Measurements from ENCODE around the gene POLE. TPM values are rescaled to one million over a fixed set of nuclear protein-coding genes. Genes with fewer than 3 reads are reported as not detected.

Gene POLE
- total RNA-seq, 1 donor: 108 TPM

DNA sequence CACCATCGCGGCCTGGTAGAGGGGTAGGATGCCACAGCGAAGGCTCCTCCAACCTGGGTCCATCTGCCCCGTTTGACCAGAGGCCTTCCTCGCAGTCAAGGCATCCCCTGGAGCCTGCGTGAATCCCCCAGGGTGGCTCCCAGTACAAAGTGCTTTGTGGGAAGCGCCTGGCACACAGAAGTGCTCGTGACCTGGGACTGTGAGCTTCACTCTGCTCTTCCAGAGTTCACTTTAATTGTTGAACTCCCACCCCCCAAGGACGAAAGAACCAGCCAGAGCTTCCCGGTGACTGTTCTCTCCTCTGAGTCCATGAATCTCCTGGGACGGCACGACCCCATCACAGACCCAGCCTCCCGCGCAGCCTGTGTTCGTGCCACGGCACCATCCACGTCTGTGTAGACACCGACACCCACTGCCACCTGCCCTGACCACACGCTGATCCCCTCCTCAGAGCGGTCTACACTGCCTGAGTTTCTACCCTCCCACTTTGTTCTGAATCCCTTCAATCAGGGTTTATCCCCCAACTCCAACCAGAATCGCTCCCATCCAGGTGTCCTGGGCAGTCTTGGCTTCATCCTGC lies 52.6 kb downstream of the POLE start:
- no peak for DNase-seq (ENCODE audit: low read depth in 2 of 3, low spot score in 2 of 3)

DNA sequence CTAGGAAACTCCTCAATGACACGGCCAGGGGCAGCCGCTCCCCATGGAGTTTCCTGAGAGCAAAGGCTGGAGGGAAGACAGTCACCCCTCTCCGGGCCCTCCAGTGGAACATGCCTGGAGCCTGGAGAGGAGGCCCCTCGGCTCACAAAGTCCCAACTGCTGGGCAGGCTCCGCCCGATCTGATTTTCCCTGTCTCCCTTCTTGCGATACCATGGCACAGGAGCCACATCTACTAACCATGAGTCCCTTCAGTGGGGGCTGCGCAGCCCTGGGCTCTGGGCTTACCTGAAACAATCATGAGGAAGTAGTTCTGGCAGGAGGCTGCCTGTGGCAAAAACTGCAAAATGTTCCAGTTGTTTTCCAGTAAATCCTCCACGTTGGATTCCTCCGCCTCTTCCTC lies 53.2 kb downstream of the POLE start:
- no peak for DNase-seq (ENCODE audit: low read depth in 2 of 3, low spot score in 2 of 3)

DNA sequence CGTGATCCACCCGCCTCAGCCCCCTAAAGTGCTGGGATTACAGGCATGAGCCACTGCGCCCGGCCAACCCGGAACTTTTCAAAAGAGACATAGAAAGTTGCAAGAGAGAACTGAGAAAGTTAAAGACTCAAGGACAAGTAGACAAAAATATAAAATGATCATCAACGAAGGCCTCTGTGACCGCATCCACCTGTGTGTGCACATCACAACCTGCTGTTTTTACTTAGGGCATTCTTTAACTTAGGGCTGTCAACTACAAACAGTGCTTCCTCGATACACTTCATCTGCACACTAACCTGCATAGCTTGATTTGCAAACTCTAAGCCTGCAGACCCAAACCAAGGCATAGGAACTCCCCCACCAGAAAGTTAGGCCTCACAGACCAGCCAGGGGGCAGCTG lies 53.7 kb downstream of the POLE start:
- no peak for DNase-seq (ENCODE audit: low read depth in 2 of 3, low spot score in 2 of 3)

DNA sequence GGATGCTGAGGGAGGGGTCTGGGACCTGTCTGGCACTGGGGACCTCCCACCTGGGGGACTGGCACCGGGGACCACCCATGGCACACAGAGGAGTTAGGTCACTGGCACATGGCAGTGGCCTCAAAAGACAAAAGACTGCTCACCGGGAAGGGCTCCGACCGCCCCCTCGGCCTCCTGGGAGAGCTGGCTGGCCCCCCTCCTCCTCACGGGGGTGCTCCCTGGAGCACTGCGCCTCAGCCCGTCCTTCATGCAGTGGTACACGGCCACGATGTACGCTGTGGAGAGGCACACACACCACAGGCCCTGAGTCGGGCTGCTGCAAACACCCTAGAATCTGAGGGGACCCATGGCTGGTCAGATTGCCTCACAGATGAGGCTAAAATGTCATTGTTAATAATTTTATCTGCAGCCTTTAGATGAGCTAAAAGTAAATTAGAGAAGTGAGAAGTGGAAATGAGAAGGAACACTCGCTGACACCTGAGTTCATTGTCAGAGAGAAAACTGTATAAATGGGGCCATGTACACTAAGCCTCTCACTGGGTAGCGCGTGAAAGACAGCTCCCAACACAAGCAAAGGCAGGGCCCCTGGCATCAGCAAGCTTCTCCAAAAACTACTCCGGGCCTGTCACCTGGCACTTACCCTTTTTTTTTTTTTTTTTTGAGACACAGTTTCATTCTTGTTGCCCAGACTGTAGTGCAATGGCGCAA lies 54.5 kb downstream of the POLE start:
- DNase-seq (ENCODE audit: low read depth in 2 of 3, low spot score in 2 of 3): no peak

DNA sequence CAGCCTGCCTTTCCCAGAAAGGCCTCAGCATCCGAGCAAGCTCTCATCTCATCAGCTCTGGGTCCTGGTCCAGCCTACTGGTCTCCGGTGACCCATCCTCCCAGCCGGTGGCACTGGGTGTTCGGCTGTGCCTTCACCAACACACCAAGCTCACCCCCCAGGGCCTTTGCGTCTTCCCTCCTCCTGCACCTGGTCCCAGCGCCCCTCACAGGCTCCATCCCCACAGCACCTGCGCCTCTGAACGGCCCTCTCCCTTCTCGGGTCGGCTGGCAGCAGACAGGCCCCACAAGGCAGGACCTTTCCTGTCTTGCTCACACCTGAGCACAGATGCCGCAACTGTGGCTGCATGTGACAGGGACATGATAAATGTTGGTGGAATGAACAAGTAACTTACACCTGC lies 55.5 kb downstream of the POLE start:
- DNase-seq (ENCODE audit: low read depth in 2 of 3, low spot score in 2 of 3): no peak

DNA sequence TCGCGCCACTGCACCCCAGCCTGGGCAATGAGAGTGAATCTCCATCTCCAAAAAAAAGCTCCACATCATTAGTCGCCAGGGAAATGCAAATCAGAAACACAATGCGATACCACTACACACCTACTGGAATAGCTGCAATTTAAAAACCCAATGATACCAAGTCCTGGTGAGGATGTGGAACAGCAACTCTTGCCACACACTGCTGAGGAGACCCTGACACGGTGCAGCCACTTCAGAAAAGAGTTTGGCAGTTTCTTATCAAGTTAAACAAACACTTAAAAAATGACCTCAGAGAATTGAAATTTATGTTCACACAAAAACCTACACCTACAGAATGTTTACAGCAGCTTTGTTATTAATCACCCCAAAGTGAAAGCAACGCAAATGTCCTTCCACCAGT lies 56.5 kb downstream of the POLE start:
- DNase-seq (ENCODE audit: low read depth in 2 of 3, low spot score in 2 of 3): no peak

DNA sequence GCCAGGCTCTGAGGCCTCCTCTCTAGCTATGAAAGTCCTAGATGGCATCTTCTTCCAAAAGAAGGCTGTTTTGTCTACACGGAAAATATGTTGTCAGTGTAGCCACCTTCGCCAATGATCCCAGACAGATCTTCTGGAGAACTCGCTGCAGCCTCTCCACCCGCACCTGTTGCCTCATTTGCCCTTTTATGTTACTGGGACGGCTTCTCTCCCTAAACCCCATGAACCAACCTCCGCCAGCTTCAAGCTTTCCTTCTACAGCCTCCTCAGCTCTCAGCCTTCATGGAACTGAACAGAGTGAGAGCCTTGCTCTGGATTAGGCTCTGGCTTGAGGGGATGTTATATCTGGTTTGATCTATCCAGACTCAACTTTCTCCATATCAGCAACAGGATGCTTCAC lies 57.8 kb downstream of the POLE start:
- DNase-seq (ENCODE audit: low read depth in 2 of 3, low spot score in 2 of 3): no peak

DNA sequence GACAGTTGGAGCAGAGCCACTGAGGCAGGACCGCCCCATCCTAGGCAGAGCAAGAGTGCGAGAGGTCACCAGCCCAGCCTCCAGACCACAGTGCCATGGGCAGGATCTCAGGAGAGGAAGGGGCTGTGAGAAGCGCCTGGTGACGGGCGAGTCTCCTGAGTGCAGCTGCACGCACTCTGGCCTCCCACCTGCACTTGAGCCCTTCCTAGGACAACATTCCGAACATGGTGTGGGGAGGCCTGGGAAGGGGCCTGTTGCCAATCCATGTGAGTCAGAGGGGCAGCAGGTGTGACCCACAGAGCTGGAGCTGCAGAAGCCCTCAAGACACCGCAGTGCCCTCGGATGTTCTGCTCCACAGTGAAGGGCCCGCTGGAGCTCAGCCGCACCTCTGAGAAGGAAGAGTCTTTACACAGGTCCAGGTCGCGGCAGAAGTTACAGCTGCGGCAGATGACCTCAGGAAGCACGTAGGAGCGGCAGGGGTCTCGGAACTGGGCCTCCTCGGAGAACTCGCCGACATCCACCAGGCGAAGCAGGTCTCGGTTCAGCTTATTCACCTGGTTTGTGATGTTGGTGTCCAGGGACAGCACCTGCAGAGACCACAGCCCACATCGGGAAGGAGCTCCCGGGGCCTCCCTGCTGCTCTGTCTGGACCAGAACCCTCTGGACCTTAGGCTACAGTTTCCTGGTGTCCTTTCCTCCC lies 61.3 kb downstream of the POLE start:
- DNase-seq (ENCODE audit: low read depth in 2 of 3, low spot score in 2 of 3): no peak

DNA sequence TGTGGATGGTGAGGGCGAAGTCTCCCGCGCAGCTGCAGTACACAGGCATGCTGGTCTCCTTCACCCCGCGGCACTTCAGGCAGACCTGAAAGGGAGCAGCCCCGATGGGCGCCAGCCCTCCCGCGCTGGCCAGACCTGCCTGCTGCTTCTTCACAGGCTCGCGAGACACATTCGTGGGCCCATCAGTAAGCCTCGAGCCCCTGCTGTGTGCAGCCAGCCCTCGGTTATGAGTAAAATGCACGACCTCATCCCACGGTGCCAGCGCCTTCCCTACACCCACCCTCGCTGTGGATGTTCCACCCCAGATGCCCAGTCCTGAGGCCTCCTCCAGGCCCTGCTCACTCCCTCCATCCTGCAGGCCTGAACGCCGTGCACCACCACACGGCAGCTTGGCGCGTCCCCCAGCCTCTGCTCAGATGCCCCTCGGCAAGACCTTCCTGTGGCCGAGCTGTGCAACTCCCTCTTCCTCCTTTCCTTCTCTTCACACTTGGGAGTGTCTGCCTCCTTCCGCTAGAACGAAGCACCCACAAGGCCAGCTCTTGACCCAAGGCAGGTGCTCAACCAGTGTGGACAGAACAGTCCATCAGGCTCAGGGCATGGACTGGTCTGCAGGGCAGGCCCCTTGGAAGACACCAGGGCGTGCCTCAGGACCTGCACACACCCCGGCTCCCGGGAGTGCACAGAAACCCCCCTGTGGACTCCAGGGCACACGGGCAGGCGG lies 62.1 kb downstream of the POLE start:
- no peak for DNase-seq (ENCODE audit: low read depth in 2 of 3, low spot score in 2 of 3)

DNA sequence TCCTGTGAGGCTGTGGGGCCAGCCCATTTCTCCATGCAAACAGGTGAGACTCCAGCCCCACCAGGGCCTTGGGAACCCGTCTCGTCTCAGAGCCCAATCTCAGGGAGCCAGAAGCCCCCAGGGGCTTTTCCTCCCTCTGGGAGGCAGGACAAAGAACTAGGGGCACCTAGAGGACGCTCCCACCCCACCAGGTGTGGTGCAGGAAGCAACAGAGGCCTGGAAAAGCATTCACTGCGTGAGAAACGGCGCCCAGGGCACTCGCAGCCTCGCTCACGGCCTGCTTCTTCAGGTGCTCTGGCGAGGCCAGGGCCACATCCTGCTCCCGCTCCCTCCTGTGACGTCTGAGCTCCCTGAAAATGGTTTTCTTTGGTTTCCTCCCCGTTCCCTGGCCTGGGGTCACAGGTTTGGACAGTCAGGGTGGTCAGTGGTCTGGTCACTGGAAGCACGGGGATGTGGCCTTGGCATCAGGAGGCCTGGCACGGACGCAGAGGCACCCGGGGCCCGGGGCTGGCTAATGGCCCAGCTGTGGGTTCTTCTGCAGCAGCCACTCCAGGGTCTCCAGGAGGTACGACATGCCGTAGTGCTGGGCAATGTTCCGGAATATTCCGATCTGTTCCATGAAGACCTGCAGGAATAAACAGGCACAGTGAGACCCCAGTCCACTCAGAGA lies 62.8 kb downstream of the POLE start:
- no peak for DNase-seq (ENCODE audit: low read depth in 2 of 3, low spot score in 2 of 3)

DNA sequence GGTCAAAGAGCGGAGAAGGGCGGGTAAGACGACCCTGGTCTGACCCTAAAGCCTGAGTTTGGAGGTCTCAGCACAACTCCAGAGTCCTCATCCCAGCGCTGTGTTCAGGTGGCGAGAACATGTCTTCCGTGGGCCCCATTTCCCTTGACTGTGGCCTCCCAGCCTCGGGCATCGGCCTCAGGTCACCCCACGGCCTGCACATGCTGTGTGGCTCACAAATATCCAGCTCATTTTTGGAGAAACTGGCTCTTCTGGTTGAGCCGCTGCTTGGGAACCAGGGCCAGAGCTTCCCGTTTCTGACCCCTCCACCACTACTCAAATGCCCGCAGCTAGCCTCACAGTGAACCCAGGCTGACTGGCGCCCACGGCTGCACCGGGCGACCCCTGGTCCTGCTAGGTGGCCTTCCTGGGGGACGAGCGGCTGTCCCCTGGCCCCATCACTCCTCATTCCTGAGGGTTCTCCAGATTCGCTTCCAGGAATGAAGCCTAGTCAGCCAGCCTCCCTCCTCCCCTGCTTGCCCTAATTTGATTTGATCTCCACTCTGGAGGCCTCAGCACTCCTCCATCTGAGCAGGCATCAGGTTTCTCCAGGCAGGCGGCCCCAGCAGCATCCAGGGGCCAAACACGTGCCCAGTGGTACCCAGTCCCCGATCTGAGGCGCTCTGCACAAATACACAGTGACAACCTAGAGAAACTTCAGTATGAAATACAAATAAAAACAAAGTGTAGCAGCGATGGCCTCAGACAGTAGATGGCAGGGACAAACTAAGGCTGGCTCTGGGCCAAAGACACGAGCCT lies 63.9 kb downstream of the POLE start:
- DNase-seq (ENCODE audit: low read depth in 2 of 3, low spot score in 2 of 3): no peak

DNA sequence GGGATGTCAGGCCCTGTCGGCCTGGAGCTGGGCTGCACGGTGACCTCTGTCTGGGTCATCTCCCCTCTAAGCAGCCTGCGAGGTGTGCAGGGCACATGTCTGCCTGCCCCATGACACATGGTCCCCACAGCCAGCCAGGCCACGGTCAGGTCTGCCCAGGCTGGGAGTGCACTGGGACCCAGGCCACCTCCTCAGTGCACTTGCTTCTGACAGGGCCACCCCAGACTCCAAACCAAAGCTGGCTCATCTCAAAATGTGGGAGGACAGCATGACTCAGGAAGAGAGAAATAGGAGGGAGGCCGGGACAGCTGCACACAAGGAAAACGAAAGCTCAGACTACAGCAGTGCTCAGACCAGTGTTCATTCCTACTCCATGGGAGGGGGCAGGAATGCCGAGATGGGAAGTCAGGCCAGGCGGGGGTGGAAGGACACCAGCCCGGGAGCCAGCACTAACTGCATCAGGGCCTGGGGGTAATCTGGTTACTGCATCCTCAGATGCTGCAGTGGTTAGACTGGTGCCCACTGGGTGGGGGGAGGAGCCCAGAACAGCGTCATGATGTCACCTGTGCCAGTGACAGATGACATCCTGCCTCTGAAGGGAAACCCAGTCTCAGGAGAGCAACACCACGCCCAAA lies 64.6 kb downstream of the POLE start:
- DNase-seq (ENCODE audit: low read depth in 2 of 3, low spot score in 2 of 3): no peak

DNA sequence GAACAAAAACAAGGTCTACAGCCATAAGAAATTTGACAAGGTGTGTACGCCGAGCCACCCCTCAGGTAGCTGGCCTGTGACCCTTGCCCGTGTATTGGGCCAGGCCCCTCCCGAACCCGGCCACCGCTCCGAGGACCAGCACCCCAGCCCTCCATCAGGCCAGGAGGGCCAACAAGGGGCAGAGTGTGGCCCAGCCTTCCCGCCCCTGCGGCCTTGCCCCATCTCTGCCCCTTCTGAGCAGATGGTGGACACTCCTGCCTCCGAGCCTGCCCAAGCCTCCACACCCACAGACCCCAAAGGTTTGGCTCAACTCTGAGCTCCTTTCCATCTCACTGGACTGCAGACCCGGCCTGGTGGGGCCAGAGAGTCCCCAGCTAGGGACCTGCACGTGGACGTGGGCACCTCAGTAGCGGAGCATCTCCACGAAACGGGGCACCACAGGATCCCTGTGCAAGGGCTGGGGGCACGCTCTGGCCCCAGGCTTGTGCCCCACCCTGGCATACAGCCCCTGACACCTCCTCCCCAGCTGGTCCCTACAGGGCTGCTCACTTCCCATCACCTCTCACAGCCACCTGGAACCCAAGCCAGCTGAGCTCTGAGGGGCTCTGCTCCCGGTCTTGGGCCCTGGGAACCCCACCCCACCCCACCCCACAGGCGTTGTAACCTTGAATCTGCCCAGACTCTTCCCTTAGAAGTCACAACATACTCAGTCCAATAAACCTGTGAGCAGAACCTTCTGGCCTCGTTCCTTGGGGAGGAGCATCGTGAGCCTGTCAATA lies 65.3 kb downstream of the POLE start:
- DNase-seq (ENCODE audit: low read depth in 2 of 3, low spot score in 2 of 3): no peak

DNA sequence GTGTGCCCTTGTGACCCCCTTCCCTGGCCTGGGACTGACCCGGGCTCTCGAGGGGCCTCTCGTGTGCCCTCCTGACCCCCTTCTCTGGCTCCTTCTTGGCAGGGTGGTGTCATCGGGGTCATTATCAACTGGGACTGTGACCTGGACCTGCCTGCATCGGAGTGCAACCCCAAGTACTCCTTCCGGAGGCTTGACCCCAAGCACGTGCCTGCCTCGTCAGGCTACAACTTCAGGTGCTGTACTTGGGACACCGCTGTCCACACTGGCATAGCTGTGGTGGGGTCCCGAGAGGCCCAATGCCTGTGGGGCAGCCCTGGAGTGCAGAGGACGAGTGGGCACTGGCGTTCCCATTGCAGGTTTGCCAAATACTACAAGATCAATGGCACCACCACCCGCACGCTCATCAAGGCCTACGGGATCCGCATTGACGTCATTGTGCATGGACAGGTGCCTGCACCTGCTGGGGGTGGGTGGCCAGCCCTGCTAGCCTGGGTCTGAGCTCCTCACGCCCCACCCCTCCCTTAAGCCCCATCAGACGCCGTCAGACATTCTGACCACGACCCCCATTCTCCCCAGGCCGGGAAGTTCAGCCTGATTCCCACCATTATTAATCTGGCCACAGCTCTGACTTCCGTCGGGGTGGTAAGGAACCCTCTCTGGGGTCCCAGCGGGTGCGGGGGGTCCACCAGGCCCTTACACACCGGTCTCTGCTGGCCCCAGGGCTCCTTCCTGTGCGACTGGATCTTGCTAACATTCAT lies 66.1 kb downstream of the POLE start:
- DNase-seq (ENCODE audit: low read depth in 2 of 3, low spot score in 2 of 3): no peak

DNA sequence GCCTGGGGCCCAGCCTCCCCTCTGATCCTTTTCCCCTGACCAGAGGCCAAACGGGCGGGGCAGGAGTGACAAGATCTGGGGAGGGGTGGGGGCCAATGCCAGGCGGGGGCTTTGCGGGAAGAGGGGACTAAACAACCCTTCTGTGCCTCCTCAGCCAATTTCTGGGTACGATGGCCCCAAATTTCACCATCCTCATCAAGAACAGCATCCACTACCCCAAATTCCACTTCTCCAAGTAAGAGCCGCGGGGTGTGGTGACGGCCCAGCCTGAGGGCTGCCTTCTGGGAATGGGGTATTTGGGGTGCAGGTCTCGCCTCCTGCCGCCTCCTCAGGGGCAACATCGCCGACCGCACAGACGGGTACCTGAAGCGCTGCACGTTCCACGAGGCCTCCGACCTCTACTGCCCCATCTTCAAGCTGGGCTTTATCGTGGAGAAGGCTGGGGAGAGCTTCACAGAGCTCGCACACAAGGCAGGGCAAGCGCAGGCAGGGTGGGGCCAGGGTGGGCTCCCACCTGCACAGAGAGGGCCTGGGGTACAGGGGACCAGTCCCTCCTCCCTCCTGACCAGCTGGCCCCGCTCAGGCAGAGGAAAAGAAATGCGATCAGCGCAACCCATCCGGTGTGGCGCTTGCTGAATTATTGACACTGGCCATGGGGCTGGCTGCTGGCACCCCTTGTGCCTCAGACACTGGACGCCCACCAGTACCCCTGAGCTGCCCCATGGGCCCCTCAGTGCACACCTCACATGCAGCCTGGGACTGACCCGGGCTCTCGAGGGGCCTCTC lies 66.8 kb downstream of the POLE start:
- no peak for DNase-seq (ENCODE audit: low read depth in 2 of 3, low spot score in 2 of 3)

DNA sequence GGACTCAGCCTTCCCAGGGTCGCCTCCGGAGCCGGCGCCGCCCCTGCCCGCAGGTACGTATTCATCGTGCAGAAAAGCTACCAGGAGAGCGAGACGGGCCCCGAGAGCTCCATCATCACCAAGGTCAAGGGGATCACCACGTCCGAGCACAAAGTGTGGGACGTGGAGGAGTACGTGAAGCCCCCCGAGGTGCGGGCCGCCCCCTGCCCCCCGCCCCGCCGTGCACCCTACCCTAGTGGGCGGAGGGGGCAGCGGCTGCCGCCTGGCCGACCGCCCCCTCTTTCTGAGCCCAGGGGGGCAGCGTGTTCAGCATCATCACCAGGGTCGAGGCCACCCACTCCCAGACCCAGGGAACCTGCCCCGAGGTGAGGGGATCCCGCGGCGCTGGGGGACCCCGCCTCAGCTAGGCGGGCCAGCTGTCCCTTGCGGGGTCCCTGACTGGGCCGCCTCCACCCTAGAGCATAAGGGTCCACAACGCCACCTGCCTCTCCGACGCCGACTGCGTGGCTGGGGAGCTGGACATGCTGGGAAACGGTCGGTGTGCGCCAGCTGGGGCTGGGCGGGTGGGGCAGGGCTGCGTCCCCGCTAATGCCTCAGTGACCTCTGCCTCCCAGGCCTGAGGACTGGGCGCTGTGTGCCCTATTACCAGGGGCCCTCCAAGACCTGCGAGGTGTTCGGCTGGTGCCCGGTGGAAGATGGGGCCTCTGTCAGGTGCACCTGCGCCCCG lies 67.6 kb downstream of the POLE start:
- DNase-seq (ENCODE audit: low read depth in 2 of 3, low spot score in 2 of 3): no peak

DNA sequence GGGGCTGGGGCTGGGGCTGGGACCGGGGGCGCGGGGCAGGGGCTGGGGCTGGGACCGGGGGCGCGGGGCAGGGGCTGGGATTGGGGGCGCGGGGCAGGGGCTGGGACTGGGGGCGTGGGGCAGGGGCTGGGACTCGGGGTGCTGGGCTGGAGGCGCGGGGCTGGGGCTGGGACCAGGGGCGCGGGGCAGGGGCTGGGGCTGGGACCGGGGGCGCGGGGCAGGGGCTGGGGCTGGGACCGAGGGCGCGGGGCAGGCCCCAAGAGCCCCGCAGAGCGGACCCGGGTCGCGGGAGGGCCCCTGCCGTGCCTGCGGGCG lies 68.1 kb downstream of the POLE start:
- DNase-seq (ENCODE audit: low read depth in 2 of 3, low spot score in 2 of 3): no peak
